Ectodermal cell (in vitro differentiated cells): ENCODE data around the gene CRIM1.

Experiments
- H3K27ac ChIP-seq: 2 replicates; pipeline ENCODE4 v1.7.0; 2013; ENCODE audit warnings: mild to moderate bottlenecking, low read depth, low read length; ENCODE audit not compliant: insufficient read depth, poor library complexity, severe bottlenecking
- H3K27me3 ChIP-seq: 2 replicates; pipeline ENCODE4 v1.7.0; 2013; ENCODE audit warnings: mild to moderate bottlenecking, low read length; ENCODE audit not compliant: insufficient read depth, control insufficient read depth, poor library complexity, severe bottlenecking
- H3K36me3 ChIP-seq: one replicate; pipeline ENCODE4 v1.7.0; 2013; ENCODE audit warnings: low read length; ENCODE audit not compliant: control insufficient read depth, insufficient read depth
- H3K4me1 ChIP-seq: one replicate; pipeline ENCODE4 v1.7.0; 2013; ENCODE audit warnings: low read length; ENCODE audit not compliant: control insufficient read depth, insufficient read depth
- H3K4me3 ChIP-seq: 2 replicates; pipeline ENCODE4 v1.7.0; 2013; ENCODE audit warnings: low read depth, low read length, control low read depth; ENCODE audit not compliant: insufficient read depth
- H3K9me3 ChIP-seq: 2 replicates; pipeline ENCODE4 v1.7.0; 2013; ENCODE audit warnings: mild to moderate bottlenecking, low read length, moderate library complexity; ENCODE audit not compliant: control insufficient read depth
- WGBS, 2 experiments: methylation state at CpG; one replicate each; pipeline ENCODE4 v1.1.7; 2013; ENCODE audit warnings: missing lambda C conversion rate in 2 of 2; 5-methylcytosine and 5-hydroxymethylcytosine counted together

CRIM1 gene

GRCh38 chr2:36433311-36434217 is 78.0 kb downstream of the CRIM1 start:
- no peaks in the 10 kb centered on the region for H3K36me3 ChIP-seq
- no peak overlapping the region for H3K4me3 ChIP-seq
- H3K4me1 ChIP-seq = no peaks in the 10 kb centered on the region
- no peak overlapping the region for H3K27ac ChIP-seq
- WGBS, 2 experiments = 89 to 91% methylated on average over 9 to 10 of the region's 11 CpGs
- no peaks in the 10 kb centered on the region for H3K9me3 ChIP-seq
- H3K27me3 ChIP-seq = no peaks in the 10 kb centered on the region

GRCh38 chr2:36438449-36438977 is 82.9 kb downstream of the CRIM1 start:
- no peak overlapping the region for H3K4me3 ChIP-seq
- no peaks in the 10 kb centered on the region for H3K27me3 ChIP-seq
- WGBS, 2 experiments = 90 to 99% methylated on average over 3 of the region's 3 CpGs
- no peaks in the 10 kb centered on the region for H3K36me3 ChIP-seq
- H3K9me3 ChIP-seq = no peaks in the 10 kb centered on the region
- no peak overlapping the region for H3K27ac ChIP-seq
- no peaks in the 10 kb centered on the region for H3K4me1 ChIP-seq

- Histone ChIP-seq H3K27me3 (no peaks in the 10 kb centered on the region), H3K4me1 (no peaks in the 10 kb centered on the region), H3K36me3 (no peaks in the 10 kb centered on the region), H3K9me3 (no peaks in the 10 kb centered on the region), H3K27ac (no peak overlapping the region), H3K4me3 (no peak overlapping the region)
- 90 to 95% methylated on average over 4 of the region's 4 CpGs for WGBS, 2 experiments
Observed at GRCh38 chr2:36439084-36439483, 83.5 kb downstream of the CRIM1 start.

- Histone ChIP-seq H3K4me3 (no peak overlapping the region), H3K27me3 (no peaks in the 10 kb centered on the region), H3K4me1 (no peaks in the 10 kb centered on the region), H3K9me3 (no peaks in the 10 kb centered on the region), H3K27ac (no peak overlapping the region), H3K36me3 (no peaks in the 10 kb centered on the region)
- WGBS, 2 experiments = 93% methylated on average over 13 of the region's 13 CpGs
Observed at GRCh38 chr2:36441065-36441625, 85.6 kb downstream of the CRIM1 start.

- Histone ChIP-seq H3K4me1 (no peaks in the 10 kb centered on the region), H3K9me3 (no peaks in the 10 kb centered on the region), H3K4me3 (no peak overlapping the region), H3K27ac (no peak overlapping the region), H3K27me3 (no peaks in the 10 kb centered on the region), H3K36me3 (no peaks in the 10 kb centered on the region)
- WGBS, 2 experiments = 89 to 93% methylated on average over 6 of the region's 6 CpGs
Observed at GRCh38 chr2:36441816-36442215, 86.2 kb downstream of the CRIM1 start.

GRCh38 chr2:36444216-36444936 is 88.8 kb downstream of the CRIM1 start:
- Histone ChIP-seq H3K4me1 (no peaks in the 10 kb centered on the region), H3K9me3 (no peaks in the 10 kb centered on the region), H3K27me3 (no peaks in the 10 kb centered on the region), H3K4me3 (no peak overlapping the region), H3K27ac (no peak overlapping the region), H3K36me3 (no peaks in the 10 kb centered on the region)
- 91 to 94% methylated on average over 7 of the region's 7 CpGs for WGBS, 2 experiments

GRCh38 chr2:36445185-36445866 is 89.7 kb downstream of the CRIM1 start:
- WGBS, 2 experiments = 90 to 91% methylated on average over 7 of the region's 8 CpGs

GRCh38 chr2:36446294-36446693 is 90.7 kb downstream of the CRIM1 start:
- H3K27ac ChIP-seq = no peak overlapping the region
- 98 to 99% methylated on average over 3 of the region's 3 CpGs for WGBS, 2 experiments
- no peaks in the 10 kb centered on the region for H3K4me1 ChIP-seq
- H3K27me3 ChIP-seq = no peaks in the 10 kb centered on the region
- H3K36me3 ChIP-seq = no peaks in the 10 kb centered on the region
- no peaks in the 10 kb centered on the region for H3K9me3 ChIP-seq
- no peak overlapping the region for H3K4me3 ChIP-seq

More at GRCh38 chr2:36445185-36445866, 89.7 kb downstream of the CRIM1 start:
- Histone ChIP-seq H3K4me3 (no peak overlapping the region), H3K9me3 (no peaks in the 10 kb centered on the region), H3K27me3 (no peaks in the 10 kb centered on the region), H3K4me1 (no peaks in the 10 kb centered on the region), H3K27ac (no peak overlapping the region), H3K36me3 (no peaks in the 10 kb centered on the region)

GRCh38 chr2:36449213-36449612 is 93.6 kb downstream of the CRIM1 start:
- H3K9me3 ChIP-seq = no peaks in the 10 kb centered on the region
- H3K4me3 ChIP-seq = no peak overlapping the region
- H3K4me1 ChIP-seq = no peaks in the 10 kb centered on the region
- H3K27me3 ChIP-seq = no peaks in the 10 kb centered on the region
- no peak overlapping the region for H3K27ac ChIP-seq
- no peaks in the 10 kb centered on the region for H3K36me3 ChIP-seq
- 96 to 97% methylated on average over 6 to 7 of the region's 7 CpGs for WGBS, 2 experiments
